ENCODE measurements around the gene SGPP1. TPM values are rescaled to one million over a fixed set of nuclear protein-coding genes. Genes with fewer than 3 reads are reported as not detected.
"Not testable (repeated sequence)": the region's sequence is repeated elsewhere in the genome, so short reads cannot be mapped to it uniquely, and the experiment has no call there.

The SGPP1 gene
- total RNA-seq, 6 experiments from 2014 or later, result 13.2 to 25.6 (median 20.9) TPM

- Histone ChIP-seq H3K27ac (no peak overlapping the region), H3K4me1 (no peaks in the 10 kb centered on the region), H3K36me3 (no peaks in the 10 kb centered on the region), H3K9me3 (no peaks in the 10 kb centered on the region), H3K4me3 (no peak overlapping the region), H3K27me3 (no peaks in the 10 kb centered on the region)
- no peak for ATAC-seq
- no peak for TF ChIP-seq POLR2A (IDR thresholded peaks at IDR 0.05)
- no peak for TF ChIP-seq CTCF (IDR thresholded peaks at IDR 0.05)
- DNase-seq, result no peak
- WGBS (ENCODE audit: insufficient coverage, low coverage, low lambda C conversion rate, missing lambda C conversion rate), result 85% methylated on average over 4 of the region's 4 CpGs
- intact Hi-C loops (cut with DNase I), result no loop called here
Observed at GRCh38 chr14:63710497-63710896, 17.4 kb downstream of the SGPP1 start.

GRCh38 chr14:63709589-63709988 is 18.3 kb downstream of the SGPP1 start:
- 61% methylated on average over 2 of the region's 2 CpGs for WGBS (ENCODE audit: insufficient coverage, low coverage, low lambda C conversion rate, missing lambda C conversion rate)
- no peaks in the 10 kb centered on the region for H3K27me3 ChIP-seq
- no peaks in the 10 kb centered on the region for H3K36me3 ChIP-seq
- no peak overlapping the region for H3K27ac ChIP-seq
- TF ChIP-seq CTCF (IDR thresholded peaks at IDR 0.05) (no peak), POLR2A (IDR thresholded peaks at IDR 0.05) (no peak)
- DNase-seq (no peak), ATAC-seq (no peak)
- H3K9me3 ChIP-seq, result no peaks in the 10 kb centered on the region
- no peak overlapping the region for H3K4me3 ChIP-seq
- H3K4me1 ChIP-seq, result no peaks in the 10 kb centered on the region
- intact Hi-C loops (cut with DNase I), result no loop called here

- H3K36me3 ChIP-seq, result no peaks in the 10 kb centered on the region
- H3K4me3 ChIP-seq, result no peak overlapping the region
- no peaks in the 10 kb centered on the region for H3K27me3 ChIP-seq
- H3K4me1 ChIP-seq, result no peaks in the 10 kb centered on the region
- 78% methylated on average over 8 of the region's 8 CpGs for WGBS (ENCODE audit: insufficient coverage, low coverage, low lambda C conversion rate, missing lambda C conversion rate)
- no peak for ATAC-seq
- TF ChIP-seq CTCF (IDR thresholded peaks at IDR 0.05), result no peak
- TF ChIP-seq POLR2A (IDR thresholded peaks at IDR 0.05), result no peak
- H3K27ac ChIP-seq, result no peak overlapping the region
- H3K9me3 ChIP-seq, result no peaks in the 10 kb centered on the region
- DNase-seq, result no peak
- intact Hi-C loops (cut with DNase I), result no loop called here
Observed at GRCh38 chr14:63707216-63707615, 20.6 kb downstream of the SGPP1 start.

DNA sequence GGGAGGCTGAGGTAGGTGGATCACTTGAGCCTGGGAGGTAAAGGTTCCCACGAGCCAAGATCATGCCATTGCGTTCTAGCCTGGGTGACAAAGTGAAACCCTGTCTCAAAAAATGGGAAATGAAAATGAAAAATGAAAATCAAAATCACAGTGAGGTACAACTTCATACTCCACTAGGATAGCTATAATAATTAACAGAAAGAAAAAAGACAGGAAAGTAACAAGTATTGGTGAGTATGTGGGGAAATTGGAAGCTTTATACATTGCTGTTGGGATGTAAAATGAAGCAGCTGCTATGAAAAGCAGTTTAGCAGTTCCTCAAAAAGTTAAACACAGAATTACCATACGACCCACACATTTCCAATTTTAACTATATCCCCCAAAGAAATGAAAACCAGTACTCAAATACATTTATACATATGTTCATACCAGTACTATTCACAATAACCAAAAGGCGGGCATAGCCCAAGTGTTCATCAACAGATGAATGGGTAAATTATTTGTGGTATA is 22.2 kb downstream of the SGPP1 start:
- Histone ChIP-seq H3K27ac (no peak overlapping the region), H3K36me3 (no peaks in the 10 kb centered on the region), H3K4me3 (no peak overlapping the region), H3K9me3 (no peaks in the 10 kb centered on the region), H3K27me3 (no peaks in the 10 kb centered on the region), H3K4me1 (no peaks in the 10 kb centered on the region)
- WGBS (ENCODE audit: insufficient coverage, low coverage, low lambda C conversion rate, missing lambda C conversion rate), result 58% methylated on average over 4 of the region's 4 CpGs
- no peak for TF ChIP-seq POLR2A (IDR thresholded peaks at IDR 0.05)
- TF ChIP-seq CTCF (IDR thresholded peaks at IDR 0.05), result no peak
- DNase-seq (no peak), ATAC-seq (peak in 1 of 4 donors; percentile 22)
- intact Hi-C loops (cut with DNase I), result no loop called here

- H3K4me3 ChIP-seq; ATAC-seq; H3K27me3 ChIP-seq; DNase-seq; H3K27ac ChIP-seq; H3K4me1 ChIP-seq; intact Hi-C loops (cut with DNase I); H3K9me3 ChIP-seq; H3K36me3 ChIP-seq: not testable (repeated sequence)
- 80% methylated on average over 4 of the region's 4 CpGs for WGBS (ENCODE audit: insufficient coverage, low coverage, low lambda C conversion rate, missing lambda C conversion rate)
Observed at GRCh38 chr14:63702530-63702929, 25.3 kb downstream of the SGPP1 start.

All from right lobe of liver (tissue), 6 donors.